HG03460 (cell line): Measurements from ENCODE around the gene HCN4.
"Not testable (repeated sequence)": the region's sequence is repeated elsewhere in the genome, so short reads cannot be mapped to it uniquely, and the experiment has no call there.

Experiments
- ATAC-seq: cut with Tn5 transposase; IDR thresholded peaks from one replicate; pipeline ENCODE4 v1.9.1; 2021; ENCODE audit not compliant: unreplicated experiment

The HCN4 gene

DNA sequence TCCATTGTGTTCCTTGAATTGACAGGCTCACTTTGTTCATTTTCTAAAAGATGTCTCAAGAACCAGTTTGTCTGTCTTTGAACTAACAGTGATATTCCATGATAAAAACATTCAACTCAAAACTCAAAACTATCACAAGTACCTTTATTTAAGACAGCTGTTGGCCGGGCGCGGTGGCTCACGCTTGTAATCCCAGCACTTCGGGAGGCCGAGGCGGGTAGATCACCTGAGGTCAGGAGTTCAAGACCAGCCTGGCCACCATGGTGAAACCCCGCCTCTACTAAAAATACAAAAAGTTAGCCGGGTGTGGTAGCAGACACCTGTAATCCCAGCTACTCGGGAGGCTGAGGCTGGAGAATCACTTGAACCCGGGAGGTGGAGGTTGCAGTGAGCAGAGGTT, 68.5 kb downstream of the HCN4 start:
- ATAC-seq = not testable (repeated sequence)

DNA sequence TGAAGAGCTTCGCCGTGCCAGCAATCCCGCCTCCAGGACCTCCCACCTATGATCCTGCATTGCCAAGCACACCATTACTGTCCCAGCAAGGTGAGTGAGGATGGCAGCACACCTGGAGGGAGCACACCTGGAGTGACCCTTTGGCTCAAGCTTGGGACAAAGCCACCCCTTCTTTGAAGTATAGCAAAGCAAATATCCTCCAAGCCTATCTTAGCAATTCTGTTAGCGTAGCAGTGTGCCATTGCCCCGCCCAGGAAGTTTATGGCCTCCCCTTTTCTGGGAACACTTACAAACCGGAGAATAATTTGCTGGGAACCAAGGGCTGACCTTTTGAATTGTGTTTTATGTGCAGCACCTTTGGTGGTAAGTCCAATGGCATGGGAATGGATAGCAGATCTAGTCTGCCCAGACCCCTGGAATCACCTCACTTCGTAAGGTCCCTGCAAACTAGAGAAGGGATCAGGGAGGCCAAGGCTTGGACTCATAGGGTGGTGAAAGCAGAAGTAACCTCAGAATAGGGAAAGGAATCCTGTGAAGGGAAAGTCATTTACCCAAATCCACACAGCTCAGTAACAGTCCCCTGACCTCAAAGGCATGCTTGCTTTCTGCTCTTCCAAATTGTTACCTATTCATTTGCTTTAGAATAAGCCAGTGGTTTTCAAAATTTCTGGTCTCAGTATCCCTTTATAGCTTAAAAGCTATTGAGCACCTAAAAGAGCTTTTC, 70.1 kb downstream of the HCN4 start:
- ATAC-seq = no peak

DNA sequence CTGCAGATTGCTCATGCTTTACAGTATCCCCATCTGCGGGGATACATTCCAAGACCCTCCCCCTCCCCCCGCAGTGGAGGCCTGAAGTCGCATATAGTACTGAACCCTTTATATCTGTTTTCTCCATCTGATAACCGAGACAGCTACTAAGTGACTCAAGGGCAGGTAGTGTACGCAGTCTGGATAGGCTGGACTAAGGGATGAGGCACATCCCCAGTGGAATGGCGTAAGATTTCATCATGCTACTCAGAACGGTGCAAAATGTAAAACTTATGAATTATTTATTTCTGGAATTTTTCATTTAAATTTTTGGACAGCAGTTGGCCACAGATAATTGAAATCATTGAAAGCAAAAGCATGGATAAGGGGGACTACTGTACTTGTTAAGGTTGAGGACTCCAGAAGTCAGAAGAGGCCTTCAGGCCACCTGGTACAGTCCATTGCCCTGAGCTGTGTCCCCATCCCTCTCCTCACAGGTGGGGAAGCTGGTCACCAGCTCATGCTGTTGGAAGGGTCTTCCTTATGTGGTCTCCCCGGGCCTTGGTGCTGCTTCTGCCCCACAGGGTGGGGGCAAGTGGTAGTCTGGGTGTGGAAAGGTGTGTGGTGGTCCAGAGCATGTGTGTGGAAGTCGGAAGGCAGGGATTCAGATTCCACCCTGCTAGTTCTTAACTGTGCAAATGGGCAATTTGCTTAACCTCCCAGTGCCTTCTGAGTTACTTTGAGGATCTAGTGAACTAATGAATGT, 72.0 kb downstream of the HCN4 start:
- ATAC-seq = no peak

DNA sequence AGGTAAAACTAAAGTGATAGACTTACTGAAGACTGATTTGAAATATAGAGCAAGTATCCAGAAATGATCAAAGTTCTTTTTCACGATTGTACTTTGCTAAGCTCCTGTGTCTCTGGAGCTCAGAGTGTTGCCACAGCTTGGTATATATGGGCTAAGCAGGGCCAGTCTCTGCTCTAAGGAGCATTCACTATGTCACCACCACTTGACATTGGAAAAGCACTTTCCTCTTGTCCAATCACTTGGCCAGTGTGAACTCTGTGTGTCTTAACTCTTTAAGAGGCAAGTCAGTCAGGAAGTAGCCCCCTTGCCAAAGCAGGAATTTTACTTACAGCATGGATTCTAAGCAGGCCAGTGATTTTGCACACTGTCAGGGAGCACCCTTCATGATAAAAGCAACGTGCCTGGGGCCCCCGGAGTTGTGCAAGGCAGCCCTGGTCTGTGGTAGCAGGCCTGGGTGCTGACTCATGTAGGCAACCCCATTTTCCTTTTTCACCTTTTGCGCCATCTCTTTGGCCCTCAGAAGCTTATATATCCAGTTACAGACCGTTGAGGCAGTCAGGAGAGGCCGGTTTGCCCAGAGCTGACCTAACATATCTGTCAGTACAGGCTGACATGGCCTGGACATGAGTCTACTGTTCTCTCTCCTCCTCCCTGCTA, 73.0 kb downstream of the HCN4 start:
- ATAC-seq = no peak

DNA sequence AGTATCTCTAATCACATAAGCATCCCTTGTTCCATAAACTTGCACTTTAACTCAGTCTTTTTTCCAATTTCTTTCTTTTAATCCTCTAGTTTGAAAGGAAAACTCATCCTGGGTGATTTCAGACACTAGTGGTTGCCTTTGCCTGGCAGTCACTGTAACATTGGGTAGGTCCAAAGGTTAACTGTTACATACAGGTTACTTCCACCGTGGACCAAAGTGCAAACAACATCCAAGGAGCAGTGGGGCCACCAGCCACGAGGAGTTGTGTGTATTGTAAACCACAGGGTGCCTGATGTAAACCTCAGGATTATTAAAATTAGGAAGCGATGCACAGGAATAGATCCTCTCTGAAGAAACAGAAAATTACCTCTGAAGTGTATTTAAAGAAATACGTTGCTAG, 75.0 kb downstream of the HCN4 start:
- ATAC-seq = no peak

DNA sequence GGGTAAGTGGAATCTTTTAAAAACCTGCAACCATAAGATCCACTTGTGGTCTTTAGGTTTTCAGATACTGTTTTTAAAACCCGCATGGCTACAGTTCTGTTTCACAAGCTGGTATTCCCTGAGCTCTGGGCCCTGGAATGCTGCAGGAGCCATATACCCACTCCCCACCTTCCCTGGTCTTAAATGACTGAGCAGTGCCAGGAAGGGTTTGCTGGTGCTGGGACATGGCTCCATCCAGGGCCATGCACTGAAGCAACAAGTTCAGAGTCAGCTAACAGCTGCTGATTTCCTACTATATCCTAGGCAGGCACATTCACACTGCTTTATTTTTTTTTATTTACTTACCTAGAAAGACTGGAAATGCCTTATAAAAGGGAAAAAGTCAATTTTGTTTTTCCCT, 77.3 kb downstream of the HCN4 start:
- ATAC-seq = no peak

DNA sequence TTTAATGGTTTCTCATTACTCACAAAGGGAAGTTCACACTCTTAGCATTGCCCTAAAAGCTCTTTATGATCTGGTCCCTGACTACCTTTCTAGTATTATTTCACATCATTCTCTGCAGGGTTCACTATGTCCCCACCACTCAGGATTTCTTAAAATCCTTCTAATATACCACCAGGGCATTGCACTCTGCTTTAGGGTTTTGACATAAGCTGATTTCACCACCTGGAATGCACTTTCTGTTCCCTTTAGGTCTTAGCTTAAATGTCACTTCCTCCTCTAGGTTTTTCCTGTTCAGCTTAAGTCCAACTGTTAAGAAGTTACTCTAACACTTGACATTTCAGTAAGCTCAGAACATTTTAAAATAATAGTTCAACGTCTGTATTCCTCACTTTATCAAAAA, 81.7 kb downstream of the HCN4 start:
- ATAC-seq = no peak

DNA sequence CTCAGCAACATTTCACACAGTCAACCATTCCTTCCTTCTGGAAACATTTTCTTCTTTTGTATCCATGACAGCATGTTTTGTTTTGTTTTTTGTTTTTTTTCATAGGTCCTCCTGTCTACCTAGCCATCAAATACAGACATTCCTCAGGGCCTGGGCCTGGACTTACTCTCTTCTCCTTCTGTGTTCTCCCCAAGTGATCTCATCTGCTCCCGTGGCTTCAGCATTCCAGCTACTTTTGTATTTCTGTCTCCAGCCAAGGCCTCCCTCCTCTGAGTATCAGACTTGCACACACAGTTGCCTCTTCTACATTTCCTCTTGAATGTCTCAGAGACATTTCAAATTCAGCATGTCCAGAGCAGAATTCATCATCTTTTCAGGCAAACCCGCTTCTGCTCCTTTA, 82.4 kb downstream of the HCN4 start:
- ATAC-seq = no peak

DNA sequence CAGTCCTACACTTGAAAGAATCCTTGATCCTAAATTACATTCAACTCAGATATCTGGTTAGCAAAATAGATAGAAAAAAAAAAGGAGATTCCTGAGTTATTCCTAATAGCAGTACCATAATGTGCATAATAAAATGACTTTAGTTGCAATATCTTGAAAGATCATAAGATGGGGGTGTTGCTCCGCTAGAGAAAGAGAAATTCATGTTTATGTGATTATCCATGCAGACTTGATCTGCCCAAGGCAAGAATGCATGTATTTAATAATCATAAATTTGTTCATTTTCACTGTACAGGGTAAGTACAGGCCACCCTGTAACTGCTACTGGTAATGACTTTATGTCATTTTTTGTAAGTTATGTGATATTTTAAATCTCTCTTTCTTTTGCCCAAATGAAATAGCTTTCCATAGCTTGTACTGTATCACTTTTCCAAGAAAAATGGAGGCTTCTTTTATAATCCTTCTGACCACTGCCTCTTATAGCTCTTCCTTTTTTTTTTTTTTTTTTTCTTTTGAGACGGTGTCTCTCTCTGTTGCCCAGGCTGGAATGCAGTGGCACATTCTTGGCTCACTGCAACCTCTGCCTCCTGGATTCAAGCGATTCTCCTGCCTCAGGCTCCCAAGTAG, 84.6 kb downstream of the HCN4 start:
- ATAC-seq = no peak

DNA sequence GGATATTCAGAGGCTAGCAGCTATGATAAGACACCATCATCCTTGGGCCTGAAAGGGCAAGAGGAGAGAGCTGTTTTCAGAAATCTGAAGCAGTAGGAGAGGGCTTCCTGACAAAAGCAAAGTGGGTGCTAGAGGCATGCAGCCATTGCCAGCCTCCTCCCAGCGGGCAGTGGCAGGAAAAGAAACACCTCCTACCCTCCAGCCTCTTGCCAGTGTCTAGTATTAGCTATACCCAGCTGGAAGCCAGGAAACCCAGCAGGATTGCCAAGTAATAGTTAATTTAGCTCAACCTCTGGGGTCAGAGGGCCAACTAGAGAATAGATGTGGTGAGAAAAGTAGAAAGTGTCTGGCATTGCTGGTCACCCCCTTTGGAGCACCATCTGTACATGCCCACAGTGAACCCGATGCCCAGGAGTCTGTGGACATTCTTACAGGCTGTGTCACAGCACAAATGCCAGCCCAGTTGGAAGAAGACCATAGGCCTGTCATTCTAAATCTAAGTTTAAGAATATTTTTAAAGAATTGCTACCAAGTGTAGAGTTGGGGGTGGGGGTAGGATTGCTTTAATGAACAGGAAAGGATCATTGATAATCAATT, 85.3 kb downstream of the HCN4 start:
- no peak for ATAC-seq

DNA sequence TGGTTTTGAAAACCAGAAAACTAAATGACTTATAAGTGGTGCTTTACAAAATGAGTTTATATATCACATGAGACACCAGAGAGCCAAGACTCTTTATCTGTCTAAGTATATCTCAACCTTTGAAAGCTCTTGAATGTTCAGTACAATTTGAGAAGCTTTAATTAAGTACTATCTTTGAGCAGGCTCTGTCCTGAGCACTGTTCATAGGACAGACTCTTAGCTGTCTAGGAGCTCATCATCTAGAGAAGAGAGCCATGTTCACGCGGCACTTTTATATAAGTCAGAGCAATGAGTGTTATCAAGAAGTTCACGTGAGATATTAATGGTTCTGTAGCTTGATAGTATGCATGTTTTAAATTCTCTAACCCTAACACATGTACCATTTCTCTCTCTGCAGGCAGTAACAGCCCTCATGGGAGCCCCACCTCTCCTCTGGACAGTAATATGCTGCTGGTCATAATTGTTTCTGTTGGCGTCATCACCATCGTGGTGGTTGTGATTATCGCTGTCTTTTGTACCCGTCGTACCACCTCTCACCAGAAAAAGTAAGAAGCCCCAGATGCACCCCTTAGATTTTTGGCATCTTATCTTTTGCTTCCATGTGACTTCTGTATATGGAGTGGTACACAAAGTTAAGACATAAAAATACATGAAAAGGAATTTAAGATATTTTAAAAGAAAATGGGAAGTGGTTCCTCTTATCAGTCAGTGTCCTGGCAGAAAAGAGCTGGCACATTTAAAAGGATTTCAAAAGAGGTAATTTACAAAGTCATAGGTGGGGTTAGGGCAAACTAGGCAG, 86.0 kb downstream of the HCN4 start:
- no peak for ATAC-seq

DNA sequence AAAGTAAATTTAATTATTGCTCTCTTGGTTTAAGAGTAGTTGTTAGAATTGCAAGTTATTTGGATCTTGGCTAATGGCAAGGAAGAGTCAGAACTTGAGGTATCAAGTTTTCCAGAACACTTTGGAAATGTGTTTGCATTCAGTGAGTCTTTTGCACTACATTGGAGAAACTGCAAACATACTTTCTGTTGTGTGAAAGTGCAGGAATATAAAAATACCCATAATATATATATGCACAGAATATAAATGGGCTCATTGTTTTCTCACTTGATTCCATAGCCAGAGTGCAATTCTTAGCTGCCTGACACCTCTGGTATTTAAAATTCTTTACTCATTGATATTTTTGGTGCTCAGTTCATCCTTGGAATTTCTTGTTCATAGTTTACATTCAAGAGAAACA, 92.9 kb downstream of the HCN4 start:
- no peak for ATAC-seq

DNA sequence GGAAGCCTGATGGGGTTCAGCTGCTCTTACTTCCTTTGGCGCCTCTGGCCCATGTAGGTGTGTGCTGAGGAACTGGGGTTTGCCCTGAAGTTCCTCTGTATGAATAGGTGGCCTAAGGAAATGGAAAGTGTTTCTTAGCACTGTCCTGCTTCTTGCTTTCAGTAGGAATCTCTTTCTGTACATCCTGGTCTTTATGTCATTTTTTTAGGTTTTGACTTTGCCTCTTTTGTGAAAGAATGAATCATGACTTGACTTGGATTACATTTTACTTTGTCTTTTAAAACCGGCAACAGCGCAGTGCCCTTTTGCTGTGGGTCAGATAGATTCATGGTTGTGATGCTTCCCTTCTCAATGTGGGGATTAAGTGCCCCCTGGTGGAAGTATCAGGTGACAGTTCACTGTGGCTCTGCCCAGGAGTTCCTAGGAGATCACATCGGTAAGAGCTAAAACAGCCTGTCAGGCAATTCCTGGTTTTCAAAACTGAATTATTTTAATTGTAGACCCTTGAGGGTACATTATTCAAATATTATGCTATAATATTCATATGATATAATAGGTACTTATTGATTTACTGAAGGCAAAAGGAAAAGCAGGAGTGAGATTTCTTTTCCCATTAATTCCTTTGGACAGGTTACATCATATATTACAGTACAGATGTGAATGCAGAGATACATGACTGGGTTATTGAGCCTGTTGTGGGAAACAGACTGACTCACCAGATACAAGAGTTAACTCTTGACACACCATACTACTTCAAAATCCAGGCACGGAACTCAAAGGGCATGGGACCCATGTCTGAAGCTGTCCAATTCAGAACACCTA, 95.4 kb downstream of the HCN4 start:
- ATAC-seq = no peak

DNA sequence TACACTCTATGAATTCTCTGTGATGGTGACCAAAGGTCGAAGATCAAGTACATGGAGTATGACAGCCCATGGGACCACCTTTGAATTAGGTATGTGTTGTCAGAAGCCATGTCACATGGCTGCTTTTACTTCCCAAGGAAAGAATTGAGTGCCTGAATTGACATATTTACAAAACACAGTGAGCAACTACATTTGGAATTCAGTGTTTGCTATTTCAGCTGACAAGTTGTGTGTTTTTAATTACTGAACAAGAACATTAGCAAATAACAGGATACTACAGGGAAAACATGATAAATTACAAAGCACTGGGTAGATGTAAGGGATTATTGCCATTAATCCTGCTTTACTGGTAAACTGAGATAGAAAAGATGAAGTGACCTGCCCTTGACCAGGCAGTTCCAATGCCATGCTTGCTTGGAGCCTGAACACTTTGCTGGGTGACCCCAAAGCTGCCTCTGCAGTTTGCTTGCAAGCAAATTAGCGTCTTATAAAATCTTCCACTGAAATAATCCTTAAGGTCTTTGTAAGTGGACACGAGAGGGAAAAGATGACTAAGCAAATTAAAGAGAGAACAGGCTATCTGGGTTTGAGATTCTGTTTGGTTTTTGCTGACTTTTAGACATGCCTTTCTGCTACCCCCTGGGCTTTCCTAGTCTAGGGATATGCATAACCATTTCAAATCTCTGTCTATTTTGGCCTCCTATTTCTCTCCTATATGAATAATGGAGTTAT, 98.2 kb downstream of the HCN4 start:
- no peak for ATAC-seq
